ENCODE data around the gene MARCHF3.

- TF ChIP-seq TAF1 (IDR thresholded peaks at IDR 0.05; ENCODE audit: low read depth): no peak
- no peak for TF ChIP-seq CTCF (IDR thresholded peaks at IDR 0.05; ENCODE audit: poor library complexity, severe bottlenecking)
- no peak for TF ChIP-seq EZH2 (IDR thresholded peaks at IDR 0.05; ENCODE audit: borderline replicate concordance, insufficient read depth, low read length, poor library complexity, severe bottlenecking)
- no peak for TF ChIP-seq POLR2AphosphoS5 (IDR thresholded peaks at IDR 0.05)
Measured at GRCh38 chr5:126948011-126948355, 82.4 kb downstream of the MARCHF3 start.

Measured in neural cell (in vitro differentiated cells).